ENCODE results near the gene BTBD9. TPM values are rescaled to one million over a fixed set of nuclear protein-coding genes. Genes with fewer than 3 reads are reported as not detected.

Gene BTBD9
- total RNA-seq, 1 experiment from 2014 or later = 19.4 TPM

DNA sequence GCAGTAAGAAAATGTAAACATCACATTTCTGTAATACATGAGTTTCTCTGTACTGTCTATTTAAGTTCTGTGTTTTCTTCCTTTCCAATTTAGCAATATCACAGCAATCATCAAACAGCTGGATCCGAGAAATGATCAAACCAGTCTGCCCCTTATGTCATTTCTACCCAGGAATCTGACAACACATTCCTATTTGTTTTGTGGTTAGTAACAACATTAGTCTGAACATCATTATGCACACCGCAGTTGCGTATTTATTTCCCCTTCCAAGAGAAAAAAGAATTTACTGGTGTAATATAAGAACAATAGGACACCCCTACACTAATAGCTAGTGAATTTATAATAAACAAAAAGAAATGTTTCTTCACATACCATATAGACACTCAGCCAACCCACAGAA lies 179.5 kb downstream of the BTBD9 start:
- Mint-ChIP-seq H3K9me3 (ENCODE audit: low read depth, unreplicated experiment) (peaks cover 3% of the 10 kb centered on the region), H3K4me3 (ENCODE audit: low read depth, unreplicated experiment) (no peak overlapping the region), H3K36me3 (ENCODE audit: insufficient read depth, unreplicated experiment) (no peaks in the 10 kb centered on the region), H3K27ac (ENCODE audit: unreplicated experiment) (no peak overlapping the region), H3K27me3 (ENCODE audit: unreplicated experiment) (no peaks in the 10 kb centered on the region), H3K4me1 (ENCODE audit: low read depth, unreplicated experiment) (no peaks in the 10 kb centered on the region)
- CTCF ChIA-PET = no interaction called here
- intact Hi-C loops (cut with micrococcal nuclease; ENCODE audit: unreplicated experiment) = no loop called here
- BruUV-seq (replicated peaks) = no TSS peak
- DNase-seq = no peak
- TF ChIP-seq, protein P1, sequence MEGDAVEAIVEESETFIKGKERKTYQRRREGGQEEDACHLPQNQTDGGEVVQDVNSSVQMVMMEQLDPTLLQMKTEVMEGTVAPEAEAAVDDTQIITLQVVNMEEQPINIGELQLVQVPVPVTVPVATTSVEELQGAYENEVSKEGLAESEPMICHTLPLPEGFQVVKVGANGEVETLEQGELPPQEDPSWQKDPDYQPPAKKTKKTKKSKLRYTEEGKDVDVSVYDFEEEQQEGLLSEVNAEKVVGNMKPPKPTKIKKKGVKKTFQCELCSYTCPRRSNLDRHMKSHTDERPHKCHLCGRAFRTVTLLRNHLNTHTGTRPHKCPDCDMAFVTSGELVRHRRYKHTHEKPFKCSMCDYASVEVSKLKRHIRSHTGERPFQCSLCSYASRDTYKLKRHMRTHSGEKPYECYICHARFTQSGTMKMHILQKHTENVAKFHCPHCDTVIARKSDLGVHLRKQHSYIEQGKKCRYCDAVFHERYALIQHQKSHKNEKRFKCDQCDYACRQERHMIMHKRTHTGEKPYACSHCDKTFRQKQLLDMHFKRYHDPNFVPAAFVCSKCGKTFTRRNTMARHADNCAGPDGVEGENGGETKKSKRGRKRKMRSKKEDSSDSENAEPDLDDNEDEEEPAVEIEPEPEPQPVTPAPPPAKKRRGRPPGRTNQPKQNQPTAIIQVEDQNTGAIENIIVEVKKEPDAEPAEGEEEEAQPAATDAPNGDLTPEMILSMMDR (IDR thresholded peaks at IDR 0.05; ENCODE audit: unreplicated experiment) = no peak

DNA sequence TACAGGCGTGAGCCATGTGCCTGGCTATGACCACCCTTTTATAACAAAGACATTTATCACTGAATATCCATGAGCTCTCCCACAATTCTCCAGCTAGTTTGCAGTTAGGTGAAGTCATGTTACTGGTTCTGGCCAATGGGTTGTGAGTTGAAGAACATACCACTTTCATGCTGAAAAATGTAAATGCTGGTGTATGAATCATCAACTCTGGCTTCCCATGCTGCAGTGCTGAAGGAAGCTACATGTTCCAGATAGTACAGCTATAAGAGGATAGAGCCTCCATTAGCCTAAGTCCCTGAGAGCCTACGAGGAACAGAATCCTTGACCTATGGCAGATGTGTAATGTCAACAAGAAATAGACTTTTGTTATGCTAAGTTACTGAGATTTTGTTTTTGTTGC lies 180.4 kb downstream of the BTBD9 start:
- no TSS peak for BruUV-seq (replicated peaks)
- H3K27me3 Mint-ChIP-seq (ENCODE audit: unreplicated experiment) = no peaks in the 10 kb centered on the region
- H3K27ac Mint-ChIP-seq (ENCODE audit: unreplicated experiment) = no peak overlapping the region
- H3K9me3 Mint-ChIP-seq (ENCODE audit: low read depth, unreplicated experiment) = peaks cover 3% of the 10 kb centered on the region
- no peaks in the 10 kb centered on the region for H3K36me3 Mint-ChIP-seq (ENCODE audit: insufficient read depth, unreplicated experiment)
- TF ChIP-seq, protein P1 (IDR thresholded peaks at IDR 0.05; ENCODE audit: unreplicated experiment) = no peak
- CTCF ChIA-PET = no interaction called here
- intact Hi-C loops (cut with micrococcal nuclease; ENCODE audit: unreplicated experiment) = no loop called here
- DNase-seq = no peak
- H3K4me1 Mint-ChIP-seq (ENCODE audit: low read depth, unreplicated experiment) = no peaks in the 10 kb centered on the region
- no peak overlapping the region for H3K4me3 Mint-ChIP-seq (ENCODE audit: low read depth, unreplicated experiment)

DNA sequence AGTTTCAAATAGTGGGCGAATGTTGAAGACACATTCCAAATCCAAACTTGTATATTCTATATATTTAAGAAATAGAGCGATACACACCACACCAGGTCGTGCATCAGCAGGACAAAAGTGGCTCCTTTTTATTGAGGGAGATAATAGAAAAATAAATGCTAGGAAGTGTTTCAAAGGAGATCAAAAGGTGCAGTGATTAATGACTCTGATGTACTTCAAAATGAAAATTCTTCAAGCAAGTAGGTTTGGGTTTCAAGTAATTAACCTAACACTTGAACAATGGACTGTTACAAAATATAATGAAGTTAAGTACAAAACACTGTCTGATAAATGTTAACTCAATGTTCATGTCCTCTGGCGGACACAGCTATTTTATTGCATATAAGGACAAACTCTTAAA lies 185.9 kb downstream of the BTBD9 start:
- TF ChIP-seq, protein P1 (IDR thresholded peaks at IDR 0.05; ENCODE audit: unreplicated experiment) = no peak
- no peak overlapping the region for H3K27ac Mint-ChIP-seq (ENCODE audit: unreplicated experiment)
- H3K36me3 Mint-ChIP-seq (ENCODE audit: insufficient read depth, unreplicated experiment) = no peaks in the 10 kb centered on the region
- intact Hi-C loops (cut with micrococcal nuclease; ENCODE audit: unreplicated experiment) = no loop called here
- BruUV-seq (replicated peaks) = no TSS peak
- peaks cover 2% of the 10 kb centered on the region for H3K9me3 Mint-ChIP-seq (ENCODE audit: low read depth, unreplicated experiment)
- DNase-seq = no peak
- H3K4me3 Mint-ChIP-seq (ENCODE audit: low read depth, unreplicated experiment) = no peak overlapping the region
- no peaks in the 10 kb centered on the region for H3K27me3 Mint-ChIP-seq (ENCODE audit: unreplicated experiment)
- H3K4me1 Mint-ChIP-seq (ENCODE audit: low read depth, unreplicated experiment) = no peaks in the 10 kb centered on the region
- CTCF ChIA-PET = interaction anchor here (0.6 kb wide), 1 partner anchor 82 kb away, joined by 13 read pairs; no protein-coding TSS in a partner anchor

DNA sequence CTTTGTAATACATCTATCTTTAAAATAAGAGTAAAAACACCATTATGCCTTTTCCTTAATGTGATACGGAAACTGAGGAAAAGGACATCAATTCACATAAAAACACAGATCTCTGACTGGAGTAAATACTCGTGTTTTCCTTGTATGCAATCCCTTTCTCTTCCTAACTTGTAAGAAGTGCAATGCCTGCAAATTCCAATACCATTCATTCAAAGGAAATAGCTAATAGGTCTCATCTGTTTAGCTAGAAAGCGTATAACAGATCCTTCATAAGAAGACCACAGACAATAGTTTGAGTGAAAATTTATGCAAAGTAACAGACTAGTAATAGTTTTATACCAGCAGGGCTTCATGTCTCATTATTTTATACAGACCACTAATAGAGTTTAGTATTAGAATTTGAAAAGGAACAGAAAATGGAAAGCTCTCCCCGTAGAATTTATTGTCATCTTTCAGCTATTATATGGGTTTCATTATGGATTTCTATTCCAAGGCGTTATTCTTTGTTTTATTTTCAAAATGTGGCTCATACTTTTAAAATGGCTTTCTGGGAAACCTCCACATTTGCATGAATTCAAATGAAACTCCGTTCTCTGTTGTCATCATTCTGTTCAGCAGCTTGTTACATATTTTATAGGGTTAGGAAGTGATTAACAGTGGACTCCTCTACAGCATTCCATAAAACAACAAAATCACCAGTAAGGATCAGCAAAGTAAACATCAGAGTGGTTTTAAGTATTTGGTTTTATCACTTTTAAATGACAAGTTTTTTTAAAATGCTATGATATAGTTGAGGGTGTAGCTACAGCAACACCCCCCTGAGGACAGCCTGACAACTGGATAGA lies 186.7 kb downstream of the BTBD9 start:
- no peak for DNase-seq
- intact Hi-C loops (cut with micrococcal nuclease; ENCODE audit: unreplicated experiment) = no loop called here
- H3K27me3 Mint-ChIP-seq (ENCODE audit: unreplicated experiment) = no peaks in the 10 kb centered on the region
- BruUV-seq (replicated peaks) = no TSS peak
- TF ChIP-seq, protein P1 (IDR thresholded peaks at IDR 0.05; ENCODE audit: unreplicated experiment) = no peak
- H3K36me3 Mint-ChIP-seq (ENCODE audit: insufficient read depth, unreplicated experiment) = no peaks in the 10 kb centered on the region
- CTCF ChIA-PET = interaction anchor here (0.6 to 1.0 kb wide), 2 partner anchors 14 to 81 kb away, joined by 3 to 13 read pairs; no protein-coding TSS in a partner anchor
- H3K4me3 Mint-ChIP-seq (ENCODE audit: low read depth, unreplicated experiment) = no peak overlapping the region
- no peak overlapping the region for H3K27ac Mint-ChIP-seq (ENCODE audit: unreplicated experiment)
- H3K4me1 Mint-ChIP-seq (ENCODE audit: low read depth, unreplicated experiment) = no peaks in the 10 kb centered on the region
- H3K9me3 Mint-ChIP-seq (ENCODE audit: low read depth, unreplicated experiment) = peaks cover 3% of the 10 kb centered on the region

Measured in Calu3 (cell line).